Natural killer cell treated with Interleukin-12 subunit alpha and Interleukin-12 subunit beta and Interleukin-15 and Interleukin-18, amount 100 ng/mL, for 72 hours (primary cell): ENCODE data around the gene ASB3. TPM values are rescaled to one million over a fixed set of nuclear protein-coding genes. Genes with fewer than 3 reads are reported as not detected.
A peak's percentile ranks its signal among the peaks of the same experiment; 100 is the strongest.
"Not testable (repeated sequence)": the region's sequence is repeated elsewhere in the genome, so short reads cannot be mapped to it uniquely, and the experiment has no call there.

Source experiments
- ATAC-seq, 2 donors: fragments of 150-1000 bp; cut with Tn5 transposase in 1 of 2; sonication (Bioruptor Pico), chemical (Tn5 transposase) in 1 of 2; 2 replicates each; pipeline ENCODE4 v1.10.0; 2021
- DNase-seq: peaks from one replicate; pipeline ENCODE4 v3.0.0; 2022; ENCODE audit warnings: low spot score
- H3K27ac Mint-ChIP-seq, 2 donors: 1 replicate in 1 of 2; 2 replicates in 1 of 2; pipeline ENCODE4 v1.8.0; 2022; ENCODE audit warnings: mixed read lengths in 2 of 2, mild to moderate bottlenecking in 1 of 2, moderate library complexity in 1 of 2
- H3K27me3 Mint-ChIP-seq, 2 donors: 1 replicate in 1 of 2; 2 replicates in 1 of 2; pipeline ENCODE4 v1.8.0; 2022; ENCODE audit warnings: mixed read lengths in 2 of 2
- H3K36me3 Mint-ChIP-seq: one replicate; pipeline ENCODE4 v1.8.0; 2022; ENCODE audit warnings: mixed read lengths
- H3K4me1 Mint-ChIP-seq, 2 donors: 1 replicate in 1 of 2; 2 replicates in 1 of 2; pipeline ENCODE4 v1.8.0; 2022; ENCODE audit warnings: low read depth in 2 of 2, mixed read lengths in 2 of 2, mild to moderate bottlenecking in 1 of 2
- H3K4me3 Mint-ChIP-seq: one replicate; pipeline ENCODE4 v1.8.0; 2022; ENCODE audit warnings: mixed read lengths
- H3K9me3 Mint-ChIP-seq: 2 replicates; pipeline ENCODE4 v1.8.0; 2022; ENCODE audit warnings: mixed read lengths
- total RNA-seq, 2 donors: library from RNA; stranded (reverse); gene quantifications; one replicate each; pipeline ENCODE4 v1.2.3, GENCODE V29; 2022

The ASB3 gene
- total RNA-seq, 2 donors from 2014 or later = 18.9 to 29.1 TPM

- peak overlapping the region; percentile 48 for H3K4me3 Mint-ChIP-seq
- no peaks in the 10 kb centered on the region for H3K9me3 Mint-ChIP-seq
- H3K27me3 Mint-ChIP-seq = no peaks in the 10 kb centered on the region
- DNase-seq = no peak
- peaks cover 12 to 23% of the 10 kb centered on the region in 2 donors for H3K4me1 Mint-ChIP-seq
- ATAC-seq = no peak
- H3K27ac Mint-ChIP-seq = no peak overlapping the region
- H3K36me3 Mint-ChIP-seq = no peaks in the 10 kb centered on the region
Observed at GRCh38 chr2:53770264-53770663, 16.5 kb downstream of the ASB3 start.

GRCh38 chr2:53769318-53769945 lies 17.3 kb downstream of the ASB3 start:
- H3K4me1 Mint-ChIP-seq = peaks cover 12 to 23% of the 10 kb centered on the region in 2 donors
- H3K4me3 Mint-ChIP-seq = peak overlapping the region; percentile 91
- no peaks in the 10 kb centered on the region for H3K36me3 Mint-ChIP-seq
- no peaks in the 10 kb centered on the region for H3K27me3 Mint-ChIP-seq
- ATAC-seq (no peak), DNase-seq (no peak)
- H3K27ac Mint-ChIP-seq = no peak overlapping the region
- no peaks in the 10 kb centered on the region for H3K9me3 Mint-ChIP-seq

DNA sequence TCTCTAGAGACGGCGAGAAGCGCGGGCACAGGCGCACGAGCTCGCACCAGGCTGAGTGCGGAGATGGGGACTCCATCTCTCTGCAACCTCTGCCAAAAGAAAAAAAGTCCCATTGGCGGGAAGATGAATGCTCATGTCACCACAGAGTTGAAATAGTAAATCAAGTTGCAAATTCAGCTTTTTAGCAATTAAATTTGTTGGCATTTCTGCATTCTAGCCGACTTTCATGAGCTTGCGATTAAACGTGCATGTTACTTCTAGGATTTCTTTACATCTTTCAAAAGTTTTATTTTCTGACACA lies 18.6 kb downstream of the ASB3 start:
- H3K36me3 Mint-ChIP-seq = no peaks in the 10 kb centered on the region
- peak; percentile 73 to 80 for ATAC-seq
- DNase-seq = peak; percentile 68
- peak overlapping the region; percentile 91 for H3K4me3 Mint-ChIP-seq
- no peaks in the 10 kb centered on the region for H3K9me3 Mint-ChIP-seq
- peaks cover 12 to 23% of the 10 kb centered on the region in 2 donors for H3K4me1 Mint-ChIP-seq
- no peaks in the 10 kb centered on the region for H3K27me3 Mint-ChIP-seq
- peak overlapping the region; percentile 87 to 96 for H3K27ac Mint-ChIP-seq

DNA sequence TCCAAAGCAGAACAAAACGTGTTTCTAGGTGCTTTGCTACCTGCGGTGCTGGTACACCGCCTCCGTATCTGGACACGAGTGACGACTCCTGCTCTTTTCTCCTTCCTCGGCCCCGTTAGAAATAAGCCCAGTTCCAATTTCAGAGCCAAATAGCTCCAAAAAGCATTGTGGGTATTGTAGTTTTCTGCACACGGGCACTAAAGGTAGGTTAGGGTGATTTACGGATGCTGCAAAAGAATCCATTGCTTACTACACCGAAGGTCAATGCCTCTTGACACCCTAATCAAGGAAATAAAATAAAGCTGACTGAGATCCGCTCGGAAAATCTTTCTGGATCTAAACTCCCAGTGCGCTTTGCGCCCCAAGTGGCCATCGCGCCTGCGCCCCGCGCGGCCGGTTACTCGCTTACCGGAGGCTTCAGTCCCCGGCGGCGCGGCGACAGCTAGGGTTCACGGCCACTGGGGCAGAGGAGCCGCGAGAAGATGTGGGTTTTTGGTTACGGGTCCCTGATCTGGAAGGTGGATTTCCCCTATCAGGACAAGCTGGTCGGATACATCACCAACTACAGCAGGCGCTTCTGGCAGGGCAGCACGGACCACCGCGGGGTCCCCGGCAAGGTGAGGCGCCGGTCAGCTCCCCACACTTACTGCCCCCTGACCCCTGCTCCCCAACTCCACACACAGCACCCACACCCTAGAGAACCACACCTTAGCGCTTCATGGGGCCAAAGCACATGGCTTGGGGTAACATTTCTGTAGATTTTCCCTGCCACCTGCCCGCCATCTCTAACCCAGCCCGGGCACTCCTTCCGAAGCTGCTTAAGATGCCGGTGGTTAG lies 19.1 kb downstream of the ASB3 start, which contains the start of gene CHAC2:
TSS of gene CHAC2 (plus strand) at position 400 of the 837 bp plus-strand sequence. CDS start at position 483, 83 bp downstream.
- ATAC-seq = peak; percentile 97
- H3K9me3 Mint-ChIP-seq = no peaks in the 10 kb centered on the region
- H3K27ac Mint-ChIP-seq = peak within 1 kb of the TSS; percentile 87 to 96

DNA sequence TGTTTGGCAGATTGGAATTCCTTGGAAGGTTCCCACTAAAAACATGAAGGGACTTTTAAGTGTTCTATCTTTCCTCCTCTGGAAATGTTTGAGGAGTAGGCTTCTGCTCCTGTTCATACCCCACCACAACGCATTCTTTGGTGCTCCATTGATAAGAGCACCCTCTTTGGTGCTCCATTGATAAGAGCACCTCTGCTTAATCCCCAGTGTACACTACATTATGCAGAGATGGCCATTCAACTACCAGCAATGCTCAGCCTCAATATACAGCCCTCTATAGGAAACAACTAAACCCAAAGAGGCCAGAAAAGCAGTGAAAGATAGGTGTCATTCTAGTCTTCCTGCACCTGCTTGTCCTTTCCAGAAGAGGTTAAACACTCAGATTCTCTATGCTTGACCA lies 21.0 kb downstream of the ASB3 start:
- Mint-ChIP-seq H3K4me1 (peaks cover 9 to 23% of the 10 kb centered on the region in 2 donors), H3K9me3 (no peaks in the 10 kb centered on the region), H3K27ac (no peak overlapping the region), H3K4me3 (no peak overlapping the region), H3K36me3 (no peaks in the 10 kb centered on the region), H3K27me3 (no peaks in the 10 kb centered on the region)
- DNase-seq (no peak), ATAC-seq (no peak)

More for the DNA sequence above, 19.1 kb downstream of the ASB3 start, which contains the start of gene CHAC2:
- peak; percentile 92 for DNase-seq
- H3K36me3 Mint-ChIP-seq = no peaks in the 10 kb centered on the region
- H3K27me3 Mint-ChIP-seq = no peaks in the 10 kb centered on the region
- peak within 1 kb of the TSS; percentile 91 for H3K4me3 Mint-ChIP-seq
- peaks cover 12 to 23% of the 10 kb centered on the region in 2 donors for H3K4me1 Mint-ChIP-seq

- not testable (repeated sequence) for H3K27me3 Mint-ChIP-seq, DNase-seq, H3K27ac Mint-ChIP-seq, H3K36me3 Mint-ChIP-seq, H3K4me3 Mint-ChIP-seq, H3K9me3 Mint-ChIP-seq, ATAC-seq
- peaks cover 7 to 11% of the 10 kb centered on the region in 2 donors for H3K4me1 Mint-ChIP-seq
Observed at GRCh38 chr2:53757206-53757605, 29.5 kb downstream of the ASB3 start.

GRCh38 chr2:53756644-53757043 lies 30.1 kb downstream of the ASB3 start:
- H3K27ac Mint-ChIP-seq = no peak overlapping the region
- no peaks in the 10 kb centered on the region for H3K9me3 Mint-ChIP-seq
- DNase-seq (no peak), ATAC-seq (no peak)
- H3K27me3 Mint-ChIP-seq = no peaks in the 10 kb centered on the region
- no peak overlapping the region for H3K4me3 Mint-ChIP-seq
- peaks cover 8 to 14% of the 10 kb centered on the region in 2 donors for H3K4me1 Mint-ChIP-seq
- no peaks in the 10 kb centered on the region for H3K36me3 Mint-ChIP-seq

DNA sequence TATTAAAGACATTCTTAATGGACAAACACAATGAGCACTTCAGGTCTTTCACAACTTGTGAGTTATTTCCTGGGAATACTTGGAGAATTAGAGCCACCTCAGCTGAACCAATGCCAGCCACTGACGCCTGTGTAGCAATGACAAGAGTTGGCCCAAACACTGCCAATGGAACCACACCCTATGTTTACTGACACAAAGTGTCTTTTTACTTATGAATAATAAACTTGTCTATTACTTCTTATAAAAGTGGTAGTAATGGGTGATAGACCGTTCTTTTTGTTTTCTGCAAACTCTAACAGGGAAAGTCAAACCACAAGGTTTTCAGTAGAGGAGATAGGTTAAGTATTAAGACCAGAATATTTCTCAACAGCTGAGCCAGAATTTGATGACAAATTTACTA lies 31.6 kb downstream of the ASB3 start:
- ATAC-seq = no peak
- H3K36me3 Mint-ChIP-seq = no peaks in the 10 kb centered on the region
- no peak for DNase-seq
- H3K4me1 Mint-ChIP-seq = peaks cover 10 to 17% of the 10 kb centered on the region in 2 donors
- H3K9me3 Mint-ChIP-seq = no peaks in the 10 kb centered on the region
- no peak overlapping the region for H3K4me3 Mint-ChIP-seq
- H3K27ac Mint-ChIP-seq = no peak overlapping the region
- H3K27me3 Mint-ChIP-seq = no peaks in the 10 kb centered on the region

- peaks cover 10 to 17% of the 10 kb centered on the region in 2 donors for H3K4me1 Mint-ChIP-seq
- H3K36me3 Mint-ChIP-seq = peaks cover 13% of the 10 kb centered on the region
- H3K27me3 Mint-ChIP-seq = no peaks in the 10 kb centered on the region
- no peaks in the 10 kb centered on the region for H3K9me3 Mint-ChIP-seq
- ATAC-seq (peak in 1 of 2 donors; percentile 69), DNase-seq (no peak)
- peak overlapping the region in 1 of 2 donors; percentile 39 for H3K27ac Mint-ChIP-seq
- peak overlapping the region; percentile 0 for H3K4me3 Mint-ChIP-seq
Observed at GRCh38 chr2:53753041-53753440, 33.7 kb downstream of the ASB3 start.

GRCh38 chr2:53752385-53752784 lies 34.4 kb downstream of the ASB3 start:
- Mint-ChIP-seq H3K4me3 (peak overlapping the region; percentile 0), H3K4me1 (peaks cover 4 to 17% of the 10 kb centered on the region in 2 donors), H3K36me3 (peaks cover 13% of the 10 kb centered on the region), H3K27ac (peak overlapping the region in 1 of 2 donors; percentile 39), H3K27me3 (no peaks in the 10 kb centered on the region), H3K9me3 (no peaks in the 10 kb centered on the region)
- no peak for ATAC-seq
- DNase-seq = no peak

DNA sequence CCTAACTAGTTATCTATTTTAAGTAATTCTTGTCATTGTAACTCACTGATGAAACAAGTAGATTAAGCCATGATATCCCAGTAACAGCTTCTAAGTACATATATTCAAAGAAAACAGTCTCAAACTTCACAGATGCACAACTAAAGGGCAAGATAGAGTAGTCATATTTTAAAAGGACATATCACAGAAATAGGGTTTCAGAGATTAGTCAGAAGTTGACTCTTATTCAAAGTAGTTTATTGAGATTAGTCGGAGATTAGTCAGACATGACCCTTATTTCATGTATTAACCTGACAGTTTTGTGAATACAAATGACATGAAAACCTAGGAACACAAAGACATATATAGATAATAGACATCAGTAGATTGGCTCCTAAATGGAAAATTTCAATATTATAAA lies 35.0 kb downstream of the ASB3 start:
- Mint-ChIP-seq H3K36me3 (peaks cover 13% of the 10 kb centered on the region), H3K4me3 (peak overlapping the region; percentile 30), H3K9me3 (no peaks in the 10 kb centered on the region), H3K4me1 (peaks cover 3 to 17% of the 10 kb centered on the region in 2 donors), H3K27me3 (no peaks in the 10 kb centered on the region), H3K27ac (peak overlapping the region; percentile 39 to 69)
- no peak for DNase-seq
- ATAC-seq = peak; percentile 56 to 82

DNA sequence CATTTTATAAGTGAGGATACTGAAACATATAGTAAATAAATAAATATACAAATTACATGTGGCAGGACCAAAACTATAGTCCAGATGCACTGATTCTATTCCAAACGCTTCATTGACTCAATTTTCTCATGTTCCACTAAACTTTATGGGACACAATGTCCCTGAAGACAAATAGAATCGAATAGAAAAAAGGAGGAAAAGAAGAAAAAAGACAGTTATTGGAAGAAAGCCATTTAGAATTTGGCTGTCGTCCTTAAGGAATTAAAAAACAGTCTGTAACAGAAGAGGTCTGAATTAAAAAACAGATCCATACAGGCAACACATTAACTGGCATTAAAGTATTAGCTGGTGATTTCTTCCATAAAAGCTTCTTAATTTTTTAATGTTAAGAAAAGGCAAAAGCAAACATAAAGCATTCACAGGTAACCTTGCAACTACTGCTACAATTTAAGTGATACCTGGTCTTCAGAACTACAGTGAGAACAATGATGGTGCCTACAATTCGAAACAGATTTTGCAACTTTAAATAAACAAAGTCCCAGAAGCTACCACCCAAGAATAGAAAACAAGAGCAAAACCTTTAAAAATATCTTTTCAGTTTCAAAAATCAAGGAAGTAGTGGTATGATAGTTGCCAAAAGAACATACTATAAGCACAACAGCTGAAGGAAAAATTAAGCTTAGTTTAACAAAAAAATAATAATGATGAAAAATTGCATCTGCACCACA lies 36.5 kb downstream of the ASB3 start:
- H3K27me3 Mint-ChIP-seq = no peaks in the 10 kb centered on the region
- H3K36me3 Mint-ChIP-seq = peaks cover 13% of the 10 kb centered on the region
- ATAC-seq (no peak), DNase-seq (no peak)
- no peaks in the 10 kb centered on the region for H3K9me3 Mint-ChIP-seq
- H3K4me3 Mint-ChIP-seq = no peak overlapping the region
- H3K4me1 Mint-ChIP-seq = peaks cover 3 to 17% of the 10 kb centered on the region in 2 donors
- peak overlapping the region in 1 of 2 donors; percentile 39 for H3K27ac Mint-ChIP-seq

GRCh38 chr2:53744395-53745065 lies 42.2 kb downstream of the ASB3 start:
- Mint-ChIP-seq H3K9me3 (no peaks in the 10 kb centered on the region), H3K4me3 (no peak overlapping the region), H3K36me3 (peaks cover 22% of the 10 kb centered on the region), H3K4me1 (peaks cover 3 to 23% of the 10 kb centered on the region in 2 donors), H3K27ac (no peak overlapping the region), H3K27me3 (no peaks in the 10 kb centered on the region)
- DNase-seq (no peak), ATAC-seq (no peak)
